Measurements from ENCODE around the gene CCSER1. TPM values are rescaled to one million over a fixed set of nuclear protein-coding genes. Genes with fewer than 3 reads are reported as not detected.

CCSER1 gene
- total and polyA plus RNA-seq, 4 donors, result 0.61 to 23.0 (median 3.8) TPM

DNA sequence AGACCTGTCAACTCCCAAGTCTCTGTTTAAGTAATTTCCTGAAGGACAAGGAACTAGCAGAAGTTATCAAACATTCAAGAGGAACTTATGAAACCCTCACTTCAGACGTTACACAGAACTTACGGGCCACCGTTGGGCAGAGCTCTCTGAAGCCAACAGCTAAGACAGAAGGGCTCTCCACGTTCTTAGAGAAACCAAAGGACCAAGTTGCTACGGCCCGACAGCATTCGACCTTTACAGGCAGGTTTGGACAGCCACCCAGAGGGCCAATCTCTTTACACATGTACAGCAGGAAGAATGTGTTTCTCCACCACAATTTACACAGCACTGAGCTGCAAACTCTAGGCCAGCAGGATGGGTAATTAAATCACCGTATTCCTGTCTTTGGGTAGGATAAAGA, 1471.5 kb downstream of the CCSER1 start:
- no peaks in the 10 kb centered on the region for H3K4me1 ChIP-seq (ENCODE audit: control insufficient read depth in 5 of 5, insufficient read depth in 5 of 5, low read length in 5 of 5)
- ATAC-seq (ENCODE audit: insufficient read depth, low FRiP score), result no peak

DNA sequence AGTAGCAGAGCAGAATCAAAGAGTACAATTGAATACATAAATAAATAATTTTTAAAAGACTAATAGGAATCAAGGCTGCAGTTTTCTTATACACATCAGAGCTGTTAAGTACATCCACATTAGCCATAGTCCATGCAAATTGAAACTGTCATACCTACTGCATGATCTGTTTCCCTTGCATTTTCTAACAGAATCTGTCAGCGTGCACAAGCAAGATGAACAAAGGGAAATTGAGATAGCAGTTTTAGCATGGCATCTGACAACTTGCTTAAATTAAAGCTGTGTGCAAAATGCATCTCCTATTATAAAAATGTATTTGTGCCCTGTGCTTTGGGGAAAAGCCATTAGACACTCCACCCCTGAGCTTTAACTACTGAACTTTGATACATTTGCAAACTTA, 1473.1 kb downstream of the CCSER1 start:
- Histone ChIP-seq H3K4me3 (no peak overlapping the region), H3K36me3 (ENCODE audit: control insufficient read depth in 4 of 4, insufficient read depth in 4 of 4, low read length in 4 of 4) (no peaks in the 10 kb centered on the region), H3K27ac (ENCODE audit: low read depth in 1 of 2, low read length in 1 of 2) (no peak overlapping the region), H3K9ac (ENCODE audit: insufficient read depth in 1 of 2, low read length in 2 of 2) (no peak overlapping the region), H3K4me1 (ENCODE audit: control insufficient read depth in 5 of 5, insufficient read depth in 5 of 5, low read length in 5 of 5) (no peaks in the 10 kb centered on the region), H3K9me3 (ENCODE audit: control insufficient read depth in 4 of 4, insufficient read depth in 3 of 4, low read length in 3 of 4) (no peaks in the 10 kb centered on the region), H3K27me3 (ENCODE audit: control insufficient read depth in 3 of 3, insufficient read depth in 3 of 3, low read length in 2 of 3) (no peaks in the 10 kb centered on the region)
- DNase-seq, result no peak
- ATAC-seq (ENCODE audit: insufficient read depth, low FRiP score), result no peak
- WGBS, 2 donors, result 83 to 87% methylated on average over 1 of the region's 1 CpG
- TF ChIP-seq, protein P1, sequence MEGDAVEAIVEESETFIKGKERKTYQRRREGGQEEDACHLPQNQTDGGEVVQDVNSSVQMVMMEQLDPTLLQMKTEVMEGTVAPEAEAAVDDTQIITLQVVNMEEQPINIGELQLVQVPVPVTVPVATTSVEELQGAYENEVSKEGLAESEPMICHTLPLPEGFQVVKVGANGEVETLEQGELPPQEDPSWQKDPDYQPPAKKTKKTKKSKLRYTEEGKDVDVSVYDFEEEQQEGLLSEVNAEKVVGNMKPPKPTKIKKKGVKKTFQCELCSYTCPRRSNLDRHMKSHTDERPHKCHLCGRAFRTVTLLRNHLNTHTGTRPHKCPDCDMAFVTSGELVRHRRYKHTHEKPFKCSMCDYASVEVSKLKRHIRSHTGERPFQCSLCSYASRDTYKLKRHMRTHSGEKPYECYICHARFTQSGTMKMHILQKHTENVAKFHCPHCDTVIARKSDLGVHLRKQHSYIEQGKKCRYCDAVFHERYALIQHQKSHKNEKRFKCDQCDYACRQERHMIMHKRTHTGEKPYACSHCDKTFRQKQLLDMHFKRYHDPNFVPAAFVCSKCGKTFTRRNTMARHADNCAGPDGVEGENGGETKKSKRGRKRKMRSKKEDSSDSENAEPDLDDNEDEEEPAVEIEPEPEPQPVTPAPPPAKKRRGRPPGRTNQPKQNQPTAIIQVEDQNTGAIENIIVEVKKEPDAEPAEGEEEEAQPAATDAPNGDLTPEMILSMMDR (IDR thresholded peaks at IDR 0.05; ENCODE audit: control extremely low read depth, extremely low read depth), result no peak

More for the DNA sequence above, 1471.5 kb downstream of the CCSER1 start:
- Histone ChIP-seq H3K9ac (ENCODE audit: insufficient read depth in 1 of 2, low read length in 2 of 2) (no peak overlapping the region), H3K4me3 (no peak overlapping the region), H3K27me3 (ENCODE audit: control insufficient read depth in 3 of 3, insufficient read depth in 3 of 3, low read length in 2 of 3) (no peaks in the 10 kb centered on the region), H3K27ac (ENCODE audit: low read depth in 1 of 2, low read length in 1 of 2) (no peak overlapping the region), H3K36me3 (ENCODE audit: control insufficient read depth in 4 of 4, insufficient read depth in 4 of 4, low read length in 4 of 4) (no peaks in the 10 kb centered on the region), H3K9me3 (ENCODE audit: control insufficient read depth in 4 of 4, insufficient read depth in 3 of 4, low read length in 3 of 4) (no peaks in the 10 kb centered on the region)
- 76 to 78% methylated on average over 8 of the region's 8 CpGs for WGBS, 2 donors
- DNase-seq, result no peak
- TF ChIP-seq, protein P1 (IDR thresholded peaks at IDR 0.05; ENCODE audit: control extremely low read depth, extremely low read depth), result no peak

DNA sequence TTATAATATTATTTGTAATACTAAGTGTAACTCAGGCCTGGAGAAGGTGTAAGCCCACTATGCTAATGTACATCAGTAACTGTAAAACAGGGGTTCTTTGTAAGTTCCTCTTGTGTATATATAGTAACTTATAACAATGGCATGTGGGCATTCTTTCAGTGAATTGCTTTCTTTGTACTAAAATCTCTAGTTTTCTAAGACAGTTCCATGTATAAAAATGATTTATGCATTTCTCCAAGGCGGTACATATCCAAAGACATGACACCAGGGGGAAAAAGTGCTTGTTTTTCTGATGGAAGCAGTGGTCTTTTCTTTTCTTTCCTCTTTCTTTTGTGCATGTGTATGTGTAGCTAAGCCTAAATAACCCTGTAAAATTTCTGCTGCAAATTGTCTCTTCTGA, 1474.2 kb downstream of the CCSER1 start:
- WGBS, 2 donors, result 71 to 85% methylated on average over 1 of the region's 1 CpG
- DNase-seq (no peak), ATAC-seq (ENCODE audit: insufficient read depth, low FRiP score) (no peak)
- no peak overlapping the region for H3K9ac ChIP-seq (ENCODE audit: insufficient read depth in 1 of 2, low read length in 2 of 2)
- TF ChIP-seq, protein P1 (IDR thresholded peaks at IDR 0.05; ENCODE audit: control extremely low read depth, extremely low read depth), result no peak
- no peaks in the 10 kb centered on the region for H3K27me3 ChIP-seq (ENCODE audit: control insufficient read depth in 3 of 3, insufficient read depth in 3 of 3, low read length in 2 of 3)
- H3K36me3 ChIP-seq (ENCODE audit: control insufficient read depth in 4 of 4, insufficient read depth in 4 of 4, low read length in 4 of 4), result no peaks in the 10 kb centered on the region
- H3K27ac ChIP-seq (ENCODE audit: low read depth in 1 of 2, low read length in 1 of 2), result no peak overlapping the region
- H3K4me3 ChIP-seq, result no peak overlapping the region
- H3K4me1 ChIP-seq (ENCODE audit: control insufficient read depth in 5 of 5, insufficient read depth in 5 of 5, low read length in 5 of 5), result no peaks in the 10 kb centered on the region
- H3K9me3 ChIP-seq (ENCODE audit: control insufficient read depth in 4 of 4, insufficient read depth in 3 of 4, low read length in 3 of 4), result no peaks in the 10 kb centered on the region

DNA sequence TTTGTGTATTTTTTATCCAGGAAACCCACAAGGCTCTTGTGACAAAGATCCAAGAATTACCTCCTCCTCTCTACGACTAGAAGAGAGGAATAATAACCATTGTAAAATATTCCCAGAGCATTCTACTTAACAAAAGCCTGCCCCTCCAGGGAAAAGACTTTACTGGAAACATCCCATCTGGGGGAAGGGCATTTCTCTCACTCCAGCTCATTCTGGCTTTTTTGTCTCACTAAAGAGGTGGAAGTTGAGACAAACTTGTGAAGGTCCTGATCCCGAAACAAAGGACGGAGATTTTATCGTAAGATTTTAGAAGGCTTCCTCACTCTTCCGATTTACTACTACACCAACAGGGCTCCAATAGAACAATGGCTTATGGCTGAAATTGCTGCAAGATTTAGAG, 1484.6 kb downstream of the CCSER1 start:
- ATAC-seq (ENCODE audit: insufficient read depth, low FRiP score) (no peak), DNase-seq (no peak)
- H3K9ac ChIP-seq (ENCODE audit: insufficient read depth in 1 of 2, low read length in 2 of 2), result no peak overlapping the region
- 79 to 83% methylated on average over 5 of the region's 5 CpGs for whole genome bisulfite sequencing, 2 donors
- H3K9me3 ChIP-seq (ENCODE audit: control insufficient read depth in 4 of 4, insufficient read depth in 3 of 4, low read length in 3 of 4), result no peaks in the 10 kb centered on the region
- H3K27me3 ChIP-seq (ENCODE audit: control insufficient read depth in 3 of 3, insufficient read depth in 3 of 3, low read length in 2 of 3), result no peaks in the 10 kb centered on the region
- H3K4me3 ChIP-seq, result no peak overlapping the region
- no peak overlapping the region for H3K27ac ChIP-seq (ENCODE audit: low read depth in 1 of 2, low read length in 1 of 2)
- no peaks in the 10 kb centered on the region for H3K4me1 ChIP-seq (ENCODE audit: control insufficient read depth in 5 of 5, insufficient read depth in 5 of 5, low read length in 5 of 5)
- H3K36me3 ChIP-seq (ENCODE audit: control insufficient read depth in 4 of 4, insufficient read depth in 4 of 4, low read length in 4 of 4), result no peaks in the 10 kb centered on the region
- TF ChIP-seq, protein P1 (IDR thresholded peaks at IDR 0.05; ENCODE audit: control extremely low read depth, extremely low read depth), result no peak
